Measurements from ENCODE around the gene ALPP.

DNA sequence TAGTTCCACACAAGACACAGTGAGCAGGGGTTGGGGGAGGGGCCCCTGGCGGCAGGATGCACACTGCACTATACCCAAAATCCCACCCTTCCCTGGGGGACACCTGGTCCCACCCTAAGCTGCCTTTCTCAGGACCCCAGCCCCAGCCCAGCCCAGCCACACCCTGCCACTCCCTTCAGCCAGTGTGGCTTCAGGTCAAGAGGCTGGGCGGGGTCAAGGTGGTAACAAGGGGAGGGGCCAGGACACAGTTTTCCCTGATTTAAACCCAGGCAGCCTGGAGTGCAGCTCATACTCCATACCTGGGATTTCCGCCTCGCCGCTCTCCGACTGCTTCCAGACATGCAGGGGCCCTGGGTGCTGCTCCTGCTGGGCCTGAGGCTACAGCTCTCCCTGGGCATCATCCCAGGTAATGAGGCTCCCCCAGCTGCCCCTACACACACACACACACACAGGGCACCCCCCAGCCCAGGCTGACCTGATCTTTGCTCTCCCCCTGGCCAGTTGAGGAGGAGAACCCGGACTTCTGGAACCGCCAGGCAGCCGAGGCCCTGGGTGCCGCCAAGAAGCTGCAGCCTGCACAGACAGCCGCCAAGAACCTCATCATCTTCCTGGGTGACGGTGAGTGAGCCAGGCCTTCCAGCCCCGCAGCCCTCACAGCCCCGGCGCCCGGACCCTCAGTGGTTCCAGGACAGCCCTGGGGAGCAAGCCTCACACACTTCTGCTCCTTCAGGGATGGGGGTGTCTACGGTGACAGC, 28.2 kb downstream of the ALPP start, which contains the start of gene ALPG:
- TF ChIP-seq, protein P1, sequence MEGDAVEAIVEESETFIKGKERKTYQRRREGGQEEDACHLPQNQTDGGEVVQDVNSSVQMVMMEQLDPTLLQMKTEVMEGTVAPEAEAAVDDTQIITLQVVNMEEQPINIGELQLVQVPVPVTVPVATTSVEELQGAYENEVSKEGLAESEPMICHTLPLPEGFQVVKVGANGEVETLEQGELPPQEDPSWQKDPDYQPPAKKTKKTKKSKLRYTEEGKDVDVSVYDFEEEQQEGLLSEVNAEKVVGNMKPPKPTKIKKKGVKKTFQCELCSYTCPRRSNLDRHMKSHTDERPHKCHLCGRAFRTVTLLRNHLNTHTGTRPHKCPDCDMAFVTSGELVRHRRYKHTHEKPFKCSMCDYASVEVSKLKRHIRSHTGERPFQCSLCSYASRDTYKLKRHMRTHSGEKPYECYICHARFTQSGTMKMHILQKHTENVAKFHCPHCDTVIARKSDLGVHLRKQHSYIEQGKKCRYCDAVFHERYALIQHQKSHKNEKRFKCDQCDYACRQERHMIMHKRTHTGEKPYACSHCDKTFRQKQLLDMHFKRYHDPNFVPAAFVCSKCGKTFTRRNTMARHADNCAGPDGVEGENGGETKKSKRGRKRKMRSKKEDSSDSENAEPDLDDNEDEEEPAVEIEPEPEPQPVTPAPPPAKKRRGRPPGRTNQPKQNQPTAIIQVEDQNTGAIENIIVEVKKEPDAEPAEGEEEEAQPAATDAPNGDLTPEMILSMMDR (IDR thresholded peaks at IDR 0.05; ENCODE audit: poor library complexity, severe bottlenecking), result no peak
- TF ChIP-seq EP300 (conservative IDR thresholded peaks at IDR 0.05; ENCODE audit: poor library complexity, severe bottlenecking) (no peak), TAF1 (IDR thresholded peaks at IDR 0.05; ENCODE audit: low read depth) (no peak), EZH2 (IDR thresholded peaks at IDR 0.05; ENCODE audit: borderline replicate concordance, insufficient read depth, low read length, poor library complexity, severe bottlenecking) (no peak), RAD21 (conservative IDR thresholded peaks at IDR 0.05) (no peak), POLR2AphosphoS5 (IDR thresholded peaks at IDR 0.05) (no peak)
- TF ChIP-seq, protein P2, sequence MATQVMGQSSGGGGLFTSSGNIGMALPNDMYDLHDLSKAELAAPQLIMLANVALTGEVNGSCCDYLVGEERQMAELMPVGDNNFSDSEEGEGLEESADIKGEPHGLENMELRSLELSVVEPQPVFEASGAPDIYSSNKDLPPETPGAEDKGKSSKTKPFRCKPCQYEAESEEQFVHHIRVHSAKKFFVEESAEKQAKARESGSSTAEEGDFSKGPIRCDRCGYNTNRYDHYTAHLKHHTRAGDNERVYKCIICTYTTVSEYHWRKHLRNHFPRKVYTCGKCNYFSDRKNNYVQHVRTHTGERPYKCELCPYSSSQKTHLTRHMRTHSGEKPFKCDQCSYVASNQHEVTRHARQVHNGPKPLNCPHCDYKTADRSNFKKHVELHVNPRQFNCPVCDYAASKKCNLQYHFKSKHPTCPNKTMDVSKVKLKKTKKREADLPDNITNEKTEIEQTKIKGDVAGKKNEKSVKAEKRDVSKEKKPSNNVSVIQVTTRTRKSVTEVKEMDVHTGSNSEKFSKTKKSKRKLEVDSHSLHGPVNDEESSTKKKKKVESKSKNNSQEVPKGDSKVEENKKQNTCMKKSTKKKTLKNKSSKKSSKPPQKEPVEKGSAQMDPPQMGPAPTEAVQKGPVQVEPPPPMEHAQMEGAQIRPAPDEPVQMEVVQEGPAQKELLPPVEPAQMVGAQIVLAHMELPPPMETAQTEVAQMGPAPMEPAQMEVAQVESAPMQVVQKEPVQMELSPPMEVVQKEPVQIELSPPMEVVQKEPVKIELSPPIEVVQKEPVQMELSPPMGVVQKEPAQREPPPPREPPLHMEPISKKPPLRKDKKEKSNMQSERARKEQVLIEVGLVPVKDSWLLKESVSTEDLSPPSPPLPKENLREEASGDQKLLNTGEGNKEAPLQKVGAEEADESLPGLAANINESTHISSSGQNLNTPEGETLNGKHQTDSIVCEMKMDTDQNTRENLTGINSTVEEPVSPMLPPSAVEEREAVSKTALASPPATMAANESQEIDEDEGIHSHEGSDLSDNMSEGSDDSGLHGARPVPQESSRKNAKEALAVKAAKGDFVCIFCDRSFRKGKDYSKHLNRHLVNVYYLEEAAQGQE (IDR thresholded peaks at IDR 0.05; ENCODE audit: borderline replicate concordance), result no peak

Measured in neural cell (in vitro differentiated cells).